HG03025 (cell line): Measurements from ENCODE around the gene NXPH3.

Experiments used
- ATAC-seq: cut with Tn5 transposase; IDR thresholded peaks from one replicate; pipeline ENCODE4 v1.9.1; 2021; ENCODE audit warnings: mild to moderate bottlenecking, moderate library complexity; ENCODE audit not compliant: unreplicated experiment, low FRiP score

Gene NXPH3

DNA sequence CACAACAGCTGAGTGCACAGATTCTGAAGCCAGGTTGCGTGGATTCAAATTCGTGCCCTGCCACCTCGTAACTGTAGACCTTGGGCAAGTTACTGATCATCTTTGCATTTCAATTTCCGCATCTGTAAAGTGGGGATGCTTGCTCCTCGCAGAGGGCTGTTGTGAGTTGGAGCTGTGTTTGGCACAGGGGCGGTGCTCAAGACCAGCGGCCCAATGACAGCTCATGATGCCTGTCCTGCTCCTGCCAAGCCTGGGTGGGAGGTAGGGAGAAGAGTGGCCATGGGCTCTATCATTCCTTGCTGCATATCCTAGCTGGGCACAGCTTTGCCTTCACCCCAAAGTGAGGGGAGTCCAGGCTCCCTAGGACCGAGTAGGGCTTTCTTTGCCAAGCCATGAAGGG is 12.6 kb downstream of the NXPH3 start:
- ATAC-seq = no peak

GRCh38 chr17:49588726-49589576 is 13.3 kb downstream of the NXPH3 start:
- no peak for ATAC-seq

DNA sequence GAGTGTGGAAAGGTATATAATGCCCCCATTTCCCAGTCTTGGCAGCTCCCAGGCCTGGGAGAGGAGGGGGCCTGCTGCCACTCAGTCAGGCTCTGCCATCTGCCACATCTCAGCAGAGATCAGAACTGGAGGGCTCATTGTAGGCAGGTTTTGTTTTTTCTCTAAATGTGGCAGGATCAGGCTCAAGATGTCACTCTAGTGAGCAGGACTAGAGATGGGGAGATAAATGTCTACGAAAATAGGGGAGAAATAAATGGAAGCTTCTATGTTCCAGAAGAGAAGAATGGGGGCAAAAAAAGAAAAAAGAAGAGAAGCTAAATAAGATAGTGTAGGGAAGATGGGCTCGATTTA is 13.9 kb downstream of the NXPH3 start:
- ATAC-seq = no peak

DNA sequence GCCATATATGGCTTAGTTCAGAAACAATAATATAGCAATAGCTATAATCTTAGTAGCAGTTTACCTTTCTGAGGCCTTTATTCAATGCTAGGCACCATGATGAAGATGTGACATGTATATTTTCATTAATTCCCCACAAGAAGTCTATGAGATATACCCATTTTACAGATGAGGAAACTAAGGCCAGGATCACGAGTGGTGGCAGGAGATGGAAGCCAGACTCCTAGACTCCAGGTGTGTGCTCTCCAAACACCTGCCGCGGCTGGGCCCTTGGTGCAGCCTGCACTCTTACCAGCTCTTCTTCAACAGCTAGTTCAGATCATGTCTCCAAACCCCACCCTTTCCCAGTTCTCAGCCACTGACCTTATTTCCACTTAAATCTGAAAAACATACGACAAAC is 15.2 kb downstream of the NXPH3 start:
- ATAC-seq = no peak

GRCh38 chr17:49592263-49592662 is 16.6 kb downstream of the NXPH3 start:
- no peak for ATAC-seq

- ATAC-seq = no peak
Observed at GRCh38 chr17:49595328-49595727, 19.7 kb downstream of the NXPH3 start.

DNA sequence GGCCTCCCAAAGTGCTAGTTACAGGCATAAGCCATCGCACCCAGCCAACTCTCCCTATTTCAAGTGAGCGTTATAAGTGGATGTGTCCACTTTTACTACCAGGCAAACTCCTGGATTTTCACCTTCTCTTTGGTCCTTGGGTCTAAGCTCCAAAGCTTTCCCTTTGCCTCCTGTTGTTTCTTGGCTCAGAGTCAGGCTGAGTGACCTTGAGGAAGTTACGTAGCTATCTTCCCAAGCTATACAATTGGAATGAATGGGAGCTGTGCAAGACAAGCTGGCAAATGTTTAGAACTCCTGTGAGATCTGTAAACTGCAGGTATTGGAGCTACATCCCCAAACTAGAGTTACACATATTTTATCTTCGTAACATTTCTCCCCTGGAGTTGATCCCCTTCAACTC is 20.3 kb downstream of the NXPH3 start:
- ATAC-seq = no peak

GRCh38 chr17:49596613-49597244 is 21.1 kb downstream of the NXPH3 start:
- no peak for ATAC-seq

DNA sequence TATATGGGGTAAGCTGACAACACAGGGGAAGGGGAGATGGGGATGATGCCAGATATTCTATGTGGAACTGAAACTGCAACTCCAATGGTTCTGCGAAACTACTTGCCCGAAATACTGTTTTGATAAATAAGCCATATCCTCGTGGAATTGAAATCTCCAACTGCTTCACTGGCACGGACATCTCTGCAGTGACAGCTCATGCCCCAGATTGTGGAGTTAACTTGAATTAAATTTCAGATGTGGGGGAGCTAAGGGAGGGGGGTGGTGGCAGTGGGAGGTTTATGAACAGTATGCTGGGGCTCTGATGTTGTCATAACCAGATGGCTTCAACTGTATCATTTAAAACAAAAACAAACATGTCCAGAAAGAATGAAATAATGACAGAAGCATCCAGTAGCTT is 21.8 kb downstream of the NXPH3 start:
- no peak for ATAC-seq

GRCh38 chr17:49597928-49598655 is 22.4 kb downstream of the NXPH3 start:
- no peak for ATAC-seq

DNA sequence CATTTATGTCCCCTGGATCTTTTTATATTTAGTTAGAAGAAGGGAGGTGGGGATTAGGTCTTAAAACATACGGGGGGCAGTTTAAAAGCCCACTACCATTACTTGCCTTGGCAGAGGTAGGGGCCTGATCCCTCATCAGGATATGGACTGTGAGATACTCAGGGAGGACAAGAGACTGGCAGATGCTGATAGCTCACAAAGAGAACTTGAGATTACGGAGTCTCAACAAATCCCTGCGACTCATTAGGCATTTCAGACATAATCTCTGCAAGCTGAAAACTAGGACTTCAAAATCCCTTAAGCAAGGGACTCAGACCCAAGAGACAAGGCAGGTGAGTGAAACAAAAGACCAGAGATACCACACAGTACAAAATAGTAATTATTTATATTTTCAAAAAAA is 23.2 kb downstream of the NXPH3 start:
- ATAC-seq = no peak

GRCh38 chr17:49600949-49601348 is 25.3 kb downstream of the NXPH3 start:
- no peak for ATAC-seq

DNA sequence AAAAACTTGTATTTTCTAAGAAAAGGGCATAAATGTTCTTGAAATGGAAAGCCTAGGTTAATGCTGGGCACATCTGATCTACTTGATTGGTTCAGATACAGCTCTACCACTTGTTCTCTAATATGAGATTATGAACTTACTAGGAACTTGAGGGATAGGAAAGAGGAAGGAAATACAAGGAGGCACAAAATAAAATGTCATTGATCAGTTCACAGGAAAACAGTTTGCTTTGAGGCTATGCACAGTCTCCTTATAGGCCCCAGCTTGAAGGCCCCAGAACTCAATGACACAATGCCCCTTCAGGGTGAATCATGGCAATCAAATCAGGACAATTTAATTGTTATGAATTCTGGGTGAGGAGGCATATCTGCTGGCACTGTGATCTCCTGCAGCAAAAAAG is 27.1 kb downstream of the NXPH3 start:
- ATAC-seq = no peak

DNA sequence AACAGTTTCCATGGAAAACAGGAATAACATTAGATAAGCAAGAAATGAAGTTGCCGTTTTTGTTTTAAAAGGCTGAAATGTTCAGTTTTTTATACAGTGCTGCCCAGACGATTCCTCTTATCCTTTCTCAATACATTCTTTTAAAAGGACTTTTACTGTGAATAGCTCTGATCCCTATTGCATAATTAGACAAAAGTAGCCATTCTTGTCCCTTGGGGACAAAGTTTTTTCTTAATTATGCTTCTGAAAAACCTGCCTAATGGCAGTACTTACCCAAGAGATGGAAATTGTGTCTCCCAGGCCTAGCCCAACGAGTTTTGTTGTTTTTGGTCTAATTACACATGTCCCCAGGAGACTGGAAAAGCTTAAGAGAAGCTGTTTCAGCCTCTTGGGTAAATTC is 27.6 kb downstream of the NXPH3 start:
- no peak for ATAC-seq

GRCh38 chr17:49603720-49604119 is 28.0 kb downstream of the NXPH3 start:
- no peak for ATAC-seq

- no peak for ATAC-seq
Observed at GRCh38 chr17:49604314-49604869, 28.7 kb downstream of the NXPH3 start.

- no peak for ATAC-seq
Observed at GRCh38 chr17:49610883-49611584, 35.4 kb downstream of the NXPH3 start.

DNA sequence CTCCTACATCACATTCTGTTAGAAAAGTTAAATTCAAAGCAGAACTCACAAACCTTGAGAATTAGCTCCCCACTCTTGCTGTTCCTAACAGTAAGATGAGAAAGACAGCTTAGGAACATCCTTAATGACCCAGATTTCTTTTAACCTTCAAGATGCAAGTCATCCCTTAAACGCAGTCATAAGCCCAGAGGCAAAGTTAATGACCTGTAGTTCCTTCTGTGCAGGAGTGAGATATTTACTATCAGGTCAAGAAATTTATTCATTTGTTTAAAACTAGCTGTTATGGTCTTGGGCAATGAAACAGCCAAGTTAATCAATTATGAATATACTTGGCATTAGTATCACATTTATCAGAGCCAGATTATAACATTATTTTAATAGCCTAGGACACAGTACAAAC is 37.1 kb downstream of the NXPH3 start:
- no peak for ATAC-seq

- ATAC-seq = no peak
Observed at GRCh38 chr17:49613182-49613800, 37.6 kb downstream of the NXPH3 start.

DNA sequence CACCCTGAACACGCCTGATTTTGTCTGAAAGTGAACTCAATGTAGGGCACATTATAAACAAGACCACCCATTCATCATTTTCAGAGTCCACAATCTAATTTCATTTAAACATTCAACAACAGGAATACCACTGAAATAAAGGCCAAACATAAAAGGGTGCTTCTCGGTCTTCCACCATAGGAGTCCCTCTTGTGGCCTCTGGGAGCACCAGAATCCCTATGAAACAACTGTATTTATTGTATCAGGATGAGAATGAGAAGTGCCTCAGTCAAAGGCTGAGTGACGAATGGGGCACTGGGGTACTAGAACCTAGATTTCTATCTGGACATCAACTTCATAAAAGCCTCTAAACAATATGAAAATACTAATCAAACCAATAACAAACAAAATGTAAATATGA is 40.4 kb downstream of the NXPH3 start:
- no peak for ATAC-seq
